Stomach (tissue), 4 donors: Measurements from ENCODE around the gene CIART.
"Not testable (repeated sequence)": the region's sequence is repeated elsewhere in the genome, so short reads cannot be mapped to it uniquely, and the experiment has no call there.

Source experiments
- CTCF ChIP-seq, 7 experiments: fragments of 450-650 bp in 4 of 7; fragments of 200-600 bp in 3 of 7; sonication (generic) in 3 of 7; IDR thresholded peaks; one replicate each; pipeline ENCODE4 v1.5.1; 2016 to 2019; ENCODE audit warnings: antibody characterized with exemption in 7 of 7, control low read depth in 2 of 7, mild to moderate bottlenecking in 1 of 7
- EP300 ChIP-seq: sonication (generic); formaldehyde crosslinking; IDR thresholded peaks from one replicate; pipeline ENCODE4 v1.6.1; 2017; ENCODE audit warnings: antibody characterized with exemption
- POLR2A ChIP-seq, 4 donors: fragments of 450-650 bp; IDR thresholded peaks; one replicate each; pipeline ENCODE4 v1.6.1; 2016; ENCODE audit warnings: antibody characterized with exemption in 4 of 4, control low read depth in 2 of 4, mild to moderate bottlenecking in 1 of 4, moderate library complexity in 1 of 4
- POLR2AphosphoS5 ChIP-seq, 3 donors: sonication (generic); formaldehyde crosslinking; IDR thresholded peaks; one replicate each; pipeline ENCODE4 v1.6.1; 2016; ENCODE audit warnings: antibody characterized with exemption in 3 of 3

- not testable (repeated sequence) for TF ChIP-seq CTCF (IDR thresholded peaks at IDR 0.05); POLR2A (IDR thresholded peaks at IDR 0.05); POLR2AphosphoS5 (IDR thresholded peaks at IDR 0.05); EP300
Observed at GRCh38 chr1:150237176-150237575, 45.2 kb upstream of the CIART start.
